Suprapubic skin (tissue), 4 donors: ENCODE results near the gene SEM1.

ENCODE experiments used
- CTCF ChIP-seq, 2 donors: fragments of 200-600 bp in 1 of 2; fragments of 450-650 bp in 1 of 2; sonication (generic) in 1 of 2; IDR thresholded peaks; one replicate each; pipeline ENCODE4 v1.5.1; 2016 to 2019; ENCODE audit warnings: antibody characterized with exemption in 2 of 2, mild to moderate bottlenecking in 1 of 2, moderate library complexity in 1 of 2
- EP300 ChIP-seq: sonication (generic); formaldehyde crosslinking; IDR thresholded peaks from one replicate; pipeline ENCODE4 v1.6.1; 2017; ENCODE audit warnings: antibody characterized with exemption
- POLR2A ChIP-seq, 2 donors: fragments of 450-650 bp; IDR thresholded peaks; one replicate each; pipeline ENCODE4 v1.6.1; 2017; ENCODE audit warnings: antibody characterized with exemption in 2 of 2, mild to moderate bottlenecking in 2 of 2, moderate library complexity in 2 of 2
- POLR2AphosphoS5 ChIP-seq, 3 donors: sonication (generic); formaldehyde crosslinking; IDR thresholded peaks; one replicate each; pipeline ENCODE4 v1.6.1; 2017; ENCODE audit warnings: antibody characterized with exemption in 3 of 3

- TF ChIP-seq POLR2AphosphoS5 (IDR thresholded peaks at IDR 0.05) = no peak
- TF ChIP-seq CTCF (IDR thresholded peaks at IDR 0.05) = no peak
- TF ChIP-seq POLR2A (IDR thresholded peaks at IDR 0.05) = no peak
- TF ChIP-seq EP300 = no peak
Measured at GRCh38 chr7:96700516-96700915, 9.1 kb downstream of the SEM1 start.
